DMS153 treated with DMSO at 0.1 percent for 48 hours (cell line): ENCODE results near the gene MOGAT3.
A peak's percentile ranks its signal among the peaks of the same experiment; 100 is the strongest.

Experiments used
- DNase-seq: peaks from one replicate; lab custom pipeline; 2025; ENCODE audit not compliant: unreplicated experiment; lab: John Stamatoyannopoulos, UW

The MOGAT3 gene

GRCh38 chr7:101200862-101201599, at the start of gene MOGAT3:
Gene MOGAT3, minus strand, starts transcription at chr7:101201036. Its CDS starts 182 bp downstream, at chr7:101200854.
- no peak for DNase-seq

- no peak for DNase-seq
Observed at GRCh38 chr7:101250324-101250723, 49.5 kb upstream of the MOGAT3 start.

GRCh38 chr7:101248276-101248675, 47.4 kb upstream of the MOGAT3 start:
- DNase-seq = no peak

GRCh38 chr7:101245147-101245668, 44.4 kb upstream of the MOGAT3 start:
- no peak for DNase-seq

- DNase-seq = peak; percentile 90
Observed at GRCh38 chr7:101244375-101245146, 43.7 kb upstream of the MOGAT3 start, which contains the start of gene FIS1. Gene FIS1, minus strand, starts transcription at chr7:101245081. Its CDS starts 77 bp downstream, at chr7:101245004.

- no peak for DNase-seq
Observed at GRCh38 chr7:101243646-101244374, 43.0 kb upstream of the MOGAT3 start.

GRCh38 chr7:101241443-101242349, 40.9 kb upstream of the MOGAT3 start:
- no peak for DNase-seq

- DNase-seq = no peak
Observed at GRCh38 chr7:101241015-101241363, 40.2 kb upstream of the MOGAT3 start.

- no peak for DNase-seq
Observed at GRCh38 chr7:101240226-101241014, 39.6 kb upstream of the MOGAT3 start.

- DNase-seq = no peak
Observed at GRCh38 chr7:101239951-101240220, 39.0 kb upstream of the MOGAT3 start.

GRCh38 chr7:101239191-101239950, 38.5 kb upstream of the MOGAT3 start:
- no peak for DNase-seq

- DNase-seq = no peak
Observed at GRCh38 chr7:101238226-101239182, 37.7 kb upstream of the MOGAT3 start.

GRCh38 chr7:101237206-101238067, 36.6 kb upstream of the MOGAT3 start, which contains the start of gene CLDN15:
Gene CLDN15, minus strand, starts transcription at chr7:101237802. Its CDS starts 221 bp downstream, at chr7:101237581.
- no peak for DNase-seq

- DNase-seq = no peak
Observed at GRCh38 chr7:101236292-101236835, 35.5 kb upstream of the MOGAT3 start.

- DNase-seq = no peak
Observed at GRCh38 chr7:101235522-101235921, 34.7 kb upstream of the MOGAT3 start.

- no peak for DNase-seq
Observed at GRCh38 chr7:101235050-101235449, 34.2 kb upstream of the MOGAT3 start.

- DNase-seq = no peak
Observed at GRCh38 chr7:101234636-101235035, 33.8 kb upstream of the MOGAT3 start.
